DMS 273 treated with DMSO at 0.1 percent for 48 hours (cell line): Measurements from ENCODE around the gene OSM.
"Not testable (repeated sequence)": the region's sequence is repeated elsewhere in the genome, so short reads cannot be mapped to it uniquely, and the experiment has no call there.

Experiments
- DNase-seq: peaks from one replicate; lab custom pipeline; 2025; lab: John Stamatoyannopoulos, UW

The OSM gene

DNA sequence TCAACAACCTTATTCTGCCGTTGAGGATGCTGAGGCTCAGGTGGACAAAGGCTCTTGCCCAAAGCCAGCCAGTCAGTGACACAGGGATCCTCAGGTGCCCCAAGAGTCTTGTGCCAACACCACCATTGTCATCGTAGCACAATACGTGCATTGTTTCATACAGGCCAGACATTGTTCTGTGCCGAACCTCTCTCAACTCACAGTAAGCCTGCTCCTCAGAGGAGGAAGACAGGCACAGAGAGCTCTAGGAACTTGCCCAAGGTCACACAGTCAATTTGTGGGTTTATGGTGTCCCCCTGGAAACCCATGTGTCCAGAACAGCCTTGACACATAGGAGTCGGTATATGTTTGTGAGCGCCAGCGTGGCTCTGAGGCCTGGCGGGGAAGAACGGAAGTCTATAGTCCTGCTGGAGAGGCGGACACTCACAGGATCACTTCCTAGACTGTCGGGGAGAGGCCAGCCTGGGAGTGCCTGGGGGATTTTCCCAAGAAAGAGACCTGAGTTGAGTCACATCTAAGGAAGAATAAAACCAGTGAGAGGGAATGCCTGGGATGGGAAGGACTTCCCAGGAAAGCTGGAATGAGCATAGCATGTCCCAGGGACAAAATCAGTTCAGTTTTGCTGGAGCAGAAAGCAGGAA is 40.3 kb downstream of the OSM start:
- DNase-seq = no peak

DNA sequence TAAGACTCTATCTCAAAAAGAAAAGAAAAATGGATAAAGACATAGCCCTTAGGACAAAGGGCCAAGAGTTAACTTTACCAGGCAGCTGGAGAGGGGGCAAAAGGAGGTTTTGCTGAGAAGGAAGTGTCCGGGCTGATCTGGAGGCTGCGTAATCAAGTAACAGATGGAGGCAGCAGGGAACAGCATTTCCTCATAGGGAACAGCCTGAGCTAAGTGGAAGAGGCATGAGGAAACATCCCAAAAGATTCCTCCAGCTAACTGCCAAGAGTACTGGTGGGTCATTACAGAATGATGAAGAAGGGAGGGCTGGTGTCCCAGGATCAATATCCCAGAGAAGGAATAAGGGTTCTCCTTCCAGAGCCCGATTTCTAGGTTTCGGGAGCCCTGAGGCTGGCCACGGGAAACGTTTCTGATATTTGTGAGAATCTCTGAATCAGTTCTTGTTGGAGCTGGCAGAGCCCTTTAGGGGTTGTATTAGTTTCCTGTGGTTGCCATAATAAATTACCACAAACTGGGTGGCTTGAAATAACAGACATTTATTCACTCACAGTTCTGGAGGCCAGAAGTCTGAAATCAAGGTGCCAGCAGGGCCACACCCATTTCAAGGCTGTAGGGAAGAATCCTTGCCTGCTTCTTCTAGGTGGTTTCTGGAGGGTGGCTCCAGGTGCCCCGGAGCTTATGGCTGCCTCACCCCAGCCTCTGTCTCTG is 41.3 kb downstream of the OSM start:
- no peak for DNase-seq

- no peak for DNase-seq
These were observed 42.3 kb downstream of the OSM start for GRCh38 chr22:30224161-30224857.

DNA sequence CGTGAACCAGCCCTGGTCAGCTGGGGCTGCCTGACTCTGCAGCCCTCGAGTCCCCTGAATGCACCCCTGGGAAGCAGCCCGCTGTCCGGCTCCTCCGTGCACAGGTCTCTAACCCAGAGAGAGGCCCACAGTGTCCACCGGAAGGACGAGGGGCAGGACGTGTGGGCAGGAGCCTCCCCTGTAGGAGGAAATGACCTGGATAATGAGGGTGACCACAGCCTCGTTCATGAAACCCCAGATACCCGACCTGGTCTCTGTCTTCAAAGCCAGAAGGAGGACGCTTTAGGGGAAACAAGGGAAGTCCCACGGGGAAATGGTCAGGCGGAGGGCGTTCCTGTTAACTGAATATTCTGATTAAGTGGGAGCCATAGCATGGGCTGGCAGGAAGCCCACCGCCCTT is 43.3 kb downstream of the OSM start:
- DNase-seq = no peak

DNA sequence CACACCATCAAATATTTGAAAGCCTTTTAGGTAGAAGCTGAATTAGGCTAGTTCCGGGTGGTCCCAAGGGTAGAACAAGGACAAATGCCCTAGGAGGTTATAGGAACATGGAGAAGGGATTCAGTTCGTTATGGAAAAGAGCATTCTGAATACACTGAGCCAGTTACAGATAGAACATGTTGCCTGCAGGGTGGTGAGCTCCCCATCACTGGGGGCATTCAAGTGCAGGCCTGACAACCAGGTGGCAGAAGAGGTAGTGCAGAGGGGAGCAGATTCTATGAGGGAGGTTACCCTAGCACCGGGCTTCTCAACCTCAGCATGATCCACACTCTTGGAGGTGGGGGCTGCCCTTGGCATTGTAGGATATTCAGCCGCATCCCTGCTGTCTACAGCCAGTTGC is 44.3 kb downstream of the OSM start:
- no peak for DNase-seq

DNA sequence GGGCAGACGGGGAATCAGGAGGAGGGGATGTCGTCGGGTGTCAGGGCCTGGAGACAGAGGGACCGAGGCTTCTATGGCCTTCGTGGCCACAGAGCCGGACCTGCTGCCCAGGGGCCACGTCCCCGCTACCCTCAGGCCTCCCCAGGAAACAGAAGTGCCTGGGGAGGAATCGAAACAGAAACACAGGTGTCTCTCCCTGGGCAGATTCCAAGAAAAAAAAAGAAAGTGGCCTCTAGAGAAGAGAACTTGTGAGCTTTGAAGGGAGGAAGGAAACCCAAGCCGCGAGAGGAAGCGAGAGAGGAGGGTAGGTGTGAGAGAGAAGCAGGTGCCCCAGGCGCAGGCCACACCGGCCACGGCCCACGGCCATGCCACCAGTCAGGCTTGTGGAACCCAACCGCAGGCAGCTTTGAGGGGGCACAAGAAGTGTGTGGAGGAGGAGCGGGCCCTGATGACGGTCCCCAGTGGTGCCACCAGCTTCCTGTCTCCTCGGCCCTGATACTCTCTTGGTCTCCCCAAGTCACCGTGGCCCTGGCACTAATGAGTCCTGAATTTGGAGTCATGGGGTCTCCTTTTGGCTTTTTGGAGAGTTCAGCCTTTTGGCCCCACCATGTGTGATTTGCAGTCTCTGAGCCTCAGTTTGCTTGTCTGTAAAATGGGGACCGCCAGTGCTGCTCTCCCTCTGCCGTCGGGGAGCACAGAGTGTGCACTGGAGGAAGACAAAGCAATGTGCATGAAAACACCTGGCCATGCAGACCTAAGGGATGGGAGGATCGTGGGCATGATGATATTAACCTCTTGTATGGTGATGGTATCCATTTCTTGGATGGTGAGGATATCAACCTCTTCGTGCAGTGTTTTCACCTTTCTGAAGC is 45.3 kb downstream of the OSM start:
- DNase-seq = no peak

DNA sequence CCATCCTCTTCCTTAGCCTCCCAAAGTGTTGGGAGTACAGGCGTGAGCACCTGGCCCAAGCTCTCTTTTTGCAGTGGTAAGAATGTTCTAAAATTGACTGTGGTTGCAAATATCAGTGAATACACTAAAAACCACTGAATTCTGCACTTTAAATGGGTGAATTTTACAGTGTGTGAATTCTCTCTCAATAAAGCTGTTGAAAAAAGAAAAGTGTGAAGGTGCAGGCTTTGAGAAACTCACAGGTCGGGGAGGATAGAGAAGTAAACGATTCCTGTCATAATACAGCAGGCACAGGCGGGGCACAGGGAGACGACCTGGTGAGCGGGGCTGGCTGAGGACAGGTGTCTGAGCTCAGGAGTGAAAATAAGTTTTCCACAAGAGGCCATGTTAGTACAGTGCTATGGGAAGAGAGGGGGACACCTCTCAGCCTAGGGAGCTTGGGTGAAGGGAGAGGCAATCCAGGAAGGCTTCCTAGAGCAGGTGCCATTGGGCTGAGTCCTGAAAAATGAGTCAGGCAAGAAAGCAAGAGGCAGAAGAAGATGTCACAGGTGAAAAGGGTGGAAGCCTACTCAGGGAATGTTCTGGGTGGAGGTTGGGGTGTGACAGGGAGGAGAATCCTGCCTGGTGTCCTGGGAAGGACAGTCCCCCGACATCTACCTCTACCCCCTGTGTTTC is 46.2 kb downstream of the OSM start:
- DNase-seq = no peak

DNA sequence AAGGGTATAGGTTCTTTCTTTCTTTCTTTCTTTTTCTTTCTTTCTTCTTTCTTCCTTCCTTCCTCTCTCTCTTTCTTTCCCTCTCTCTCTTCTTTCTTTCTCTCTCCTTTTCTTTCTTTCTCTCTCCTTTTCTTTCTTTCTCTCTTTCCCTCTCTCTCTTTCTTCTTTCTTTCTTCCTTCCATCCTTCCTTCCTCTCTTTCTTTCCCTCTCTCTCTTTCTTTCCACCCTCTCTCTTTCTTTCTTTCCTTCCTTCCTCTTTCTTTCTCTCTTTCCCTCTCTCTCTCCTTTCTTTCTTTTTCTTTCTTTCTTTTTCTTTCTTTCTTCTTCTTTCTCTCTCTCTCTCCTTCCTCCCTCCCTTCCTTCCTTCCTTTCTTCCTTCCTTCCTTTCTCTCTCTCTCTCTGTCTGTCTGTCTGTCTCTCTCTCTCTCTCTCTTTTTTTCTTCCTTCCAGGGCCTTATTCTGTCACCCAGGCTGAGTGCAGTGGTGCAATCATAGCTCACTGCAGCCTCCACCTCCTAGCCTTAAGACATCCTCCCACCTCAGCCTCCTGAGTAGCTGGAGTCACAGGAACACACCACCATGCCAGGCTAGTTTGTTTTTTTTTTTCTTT is 46.9 kb downstream of the OSM start:
- DNase-seq = no peak

DNA sequence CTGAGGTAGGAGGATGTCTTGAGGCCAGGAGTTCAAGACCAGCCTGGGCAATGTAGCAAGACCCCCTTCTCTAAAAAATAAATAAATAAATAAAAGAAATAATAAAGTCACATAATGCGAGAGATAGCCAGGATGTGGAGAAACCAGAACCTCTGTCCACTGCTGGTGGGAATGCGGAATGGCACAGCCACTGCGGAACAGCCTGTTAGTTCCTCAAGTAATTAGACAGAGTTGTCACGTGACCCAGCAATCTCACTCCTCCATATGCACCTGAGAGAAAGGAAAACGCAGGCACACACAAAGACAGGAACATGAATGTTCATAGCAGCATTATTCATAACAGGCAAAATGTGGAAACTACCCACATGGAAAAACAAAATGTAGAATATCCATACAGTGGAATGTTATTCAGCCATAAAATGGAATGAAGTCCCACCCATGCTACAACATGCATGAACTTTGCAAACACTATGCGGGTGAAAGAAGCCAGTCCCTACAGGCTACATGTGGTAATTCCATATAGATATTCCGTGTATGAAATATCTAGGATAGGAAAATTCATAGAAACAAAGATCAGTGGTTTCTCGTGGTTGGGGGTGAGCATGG is 47.5 kb downstream of the OSM start:
- no peak for DNase-seq

- DNase-seq = no peak
These were observed 48.7 kb downstream of the OSM start for GRCh38 chr22:30217698-30218560.

- DNase-seq = no peak
These were observed 49.9 kb downstream of the OSM start for GRCh38 chr22:30216710-30217109.

DNA sequence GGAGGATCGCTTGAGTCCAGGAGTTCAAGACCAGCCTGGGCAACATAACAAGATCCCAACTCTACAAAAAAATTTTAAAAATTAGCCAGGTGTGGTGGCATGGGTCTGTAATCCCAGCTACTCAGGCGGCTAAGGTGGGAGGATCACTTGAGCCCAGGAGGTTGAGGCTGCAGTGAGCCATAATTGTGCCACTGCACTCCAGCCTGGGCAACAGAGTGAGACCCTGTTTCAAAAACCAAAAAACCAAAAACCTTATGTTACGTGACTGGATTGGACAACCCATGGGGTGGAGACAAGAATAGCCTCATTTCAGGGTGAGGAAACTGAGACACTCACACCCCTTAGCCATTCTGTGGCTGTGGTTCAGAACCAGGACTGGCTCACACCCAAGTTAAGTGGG is 50.4 kb downstream of the OSM start:
- DNase-seq = not testable (repeated sequence)

DNA sequence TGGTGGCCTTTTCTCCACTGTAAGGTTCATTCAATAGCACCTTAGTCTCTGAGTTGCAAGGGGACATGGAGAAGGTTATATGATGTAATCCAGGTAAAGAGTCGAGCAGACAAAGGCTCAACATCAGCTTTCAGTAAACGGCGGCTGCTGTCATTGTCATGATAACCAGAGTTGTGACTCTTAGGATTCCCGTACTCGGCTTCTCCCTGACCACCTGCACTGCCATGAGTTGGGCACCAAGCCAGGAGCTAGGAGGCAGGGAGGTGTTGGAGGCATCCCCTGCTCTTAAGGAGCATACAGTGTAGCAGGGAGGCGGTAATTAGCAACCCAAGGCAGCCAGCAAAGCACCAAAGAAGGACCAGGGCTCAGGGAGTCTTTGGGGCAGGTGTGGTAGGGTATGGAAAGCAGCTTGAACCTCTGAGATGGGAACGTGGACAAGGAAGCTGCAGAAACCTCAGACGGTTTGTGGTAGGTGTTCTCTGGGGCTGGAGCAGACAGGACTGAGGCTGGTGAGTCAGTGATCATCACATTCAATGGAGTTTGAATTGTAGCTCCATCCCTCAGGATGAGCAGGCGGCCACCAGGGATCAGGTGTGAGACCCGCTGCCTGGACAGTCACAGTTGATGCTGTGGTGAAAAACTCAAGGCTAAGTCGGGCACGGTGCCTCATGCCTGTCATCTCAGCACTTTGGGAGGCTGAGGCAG is 51.8 kb downstream of the OSM start:
- DNase-seq = no peak

DNA sequence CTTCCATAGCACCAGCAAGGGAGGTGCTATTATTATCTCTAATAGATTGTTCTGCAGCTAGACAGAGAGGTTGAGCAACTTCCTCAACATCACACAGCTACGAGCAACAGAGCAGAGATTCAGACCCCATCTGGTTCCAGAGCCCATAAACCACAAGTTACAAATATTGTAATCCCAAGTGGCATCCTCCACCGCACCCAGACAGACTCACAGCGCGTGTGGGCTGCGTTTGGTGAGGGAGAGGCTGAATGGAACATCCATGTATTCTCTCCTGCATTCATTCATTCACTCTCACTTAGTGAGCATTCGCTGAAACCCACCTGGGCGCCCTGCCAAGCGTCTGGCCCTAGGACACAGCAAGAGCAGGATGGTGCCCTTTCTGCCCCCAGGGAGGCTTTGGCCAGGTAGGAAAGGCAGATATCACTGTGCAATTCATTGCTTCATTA is 53.6 kb downstream of the OSM start:
- DNase-seq = no peak
